ENCODE data around the gene TRAPPC3.

DNA sequence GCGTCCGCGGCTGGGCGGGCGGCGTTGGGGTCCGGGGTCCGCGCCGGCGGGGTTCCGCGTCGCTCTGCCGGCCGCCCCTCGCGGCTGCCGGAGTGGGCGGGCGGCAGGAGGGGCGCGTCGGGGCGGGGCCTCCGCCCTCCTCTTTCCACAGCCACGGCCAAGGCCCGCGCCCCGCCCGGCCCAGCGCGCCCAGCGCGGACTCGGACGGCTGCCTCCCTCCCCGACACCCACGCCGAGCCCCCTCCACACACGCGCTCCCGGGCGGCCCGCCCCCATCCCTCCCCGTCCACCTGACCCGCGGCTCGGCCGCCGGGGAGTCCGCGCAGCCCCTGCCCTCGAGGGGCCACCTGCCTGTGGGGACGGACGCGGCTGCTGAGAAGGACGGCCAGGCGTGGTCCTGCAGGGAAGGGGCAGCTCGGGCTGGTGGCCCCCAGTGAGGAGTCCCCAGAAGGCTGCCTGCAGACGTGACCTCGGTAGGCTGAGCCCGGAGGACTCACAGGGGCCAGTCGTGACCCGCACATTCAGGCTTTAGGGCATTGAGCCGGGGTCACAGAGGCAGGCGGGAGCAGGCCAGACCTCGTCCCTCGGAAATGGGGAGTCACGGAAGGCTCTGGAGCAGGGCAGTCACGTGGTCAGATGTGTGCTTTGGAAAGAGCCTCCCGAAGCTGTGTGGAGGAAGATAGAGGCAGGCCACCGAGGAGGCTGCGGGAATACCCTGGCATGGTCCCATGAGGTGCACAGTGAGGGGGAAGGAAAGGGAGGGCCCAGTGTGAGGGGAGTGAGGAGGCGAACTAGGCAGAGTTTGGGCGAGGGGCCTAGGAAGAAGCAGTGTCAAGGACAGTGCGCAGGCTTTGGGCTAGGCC is 23.9 kb downstream of the TRAPPC3 start, which contains the start of gene COL8A2:
- no peak for TF ChIP-seq JUNB (IDR thresholded peaks at IDR 0.05; ENCODE audit: unreplicated experiment)
- no peak for TF ChIP-seq CTCF (conservative IDR thresholded peaks at IDR 0.05; ENCODE audit: low read depth in 2 of 2)
- TF ChIP-seq, protein P1, sequence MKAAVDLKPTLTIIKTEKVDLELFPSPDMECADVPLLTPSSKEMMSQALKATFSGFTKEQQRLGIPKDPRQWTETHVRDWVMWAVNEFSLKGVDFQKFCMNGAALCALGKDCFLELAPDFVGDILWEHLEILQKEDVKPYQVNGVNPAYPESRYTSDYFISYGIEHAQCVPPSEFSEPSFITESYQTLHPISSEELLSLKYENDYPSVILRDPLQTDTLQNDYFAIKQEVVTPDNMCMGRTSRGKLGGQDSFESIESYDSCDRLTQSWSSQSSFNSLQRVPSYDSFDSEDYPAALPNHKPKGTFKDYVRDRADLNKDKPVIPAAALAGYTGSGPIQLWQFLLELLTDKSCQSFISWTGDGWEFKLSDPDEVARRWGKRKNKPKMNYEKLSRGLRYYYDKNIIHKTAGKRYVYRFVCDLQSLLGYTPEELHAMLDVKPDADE (IDR thresholded peaks at IDR 0.05), result no peak
- TF ChIP-seq REST (IDR thresholded peaks at IDR 0.05; ENCODE audit: unreplicated experiment), result no peak
- TF ChIP-seq CREB1 (CRISPR knock-in tag; IDR thresholded peaks at IDR 0.05; ENCODE audit: low read depth), result no peak
- no peak for TF ChIP-seq POLR2AphosphoS5 (IDR thresholded peaks at IDR 0.05; ENCODE audit: low read depth)
